Epithelial cell of esophagus (primary cell): ENCODE results near the gene PDIK1L.
A peak's percentile ranks its signal among the peaks of the same experiment; 100 is the strongest.

ENCODE experiments used
- DNase-seq: peaks from one replicate; pipeline ENCODE4 v3.0.0; 2010; ENCODE audit warnings: low read depth
- H3K4me3 ChIP-seq: 2 replicates; pipeline ENCODE4 v1.5.1; 2011; ENCODE audit warnings: mild to moderate bottlenecking, low read length, control low read depth
- TF ChIP-seq, protein P1 (sequence below): IDR thresholded peaks from 2 replicates; pipeline ENCODE4 v1.5.1; 2011; ENCODE audit warnings: low read depth, mild to moderate bottlenecking, low read length, control low read depth, inconsistent platforms; ENCODE audit not compliant: insufficient read depth; ENCODE audit errors: missing control alignments

Gene PDIK1L

GRCh38 chr1:26070296-26070962, 41.2 kb upstream of the PDIK1L start:
- no peak overlapping the region for H3K4me3 ChIP-seq
- TF ChIP-seq, protein P1, sequence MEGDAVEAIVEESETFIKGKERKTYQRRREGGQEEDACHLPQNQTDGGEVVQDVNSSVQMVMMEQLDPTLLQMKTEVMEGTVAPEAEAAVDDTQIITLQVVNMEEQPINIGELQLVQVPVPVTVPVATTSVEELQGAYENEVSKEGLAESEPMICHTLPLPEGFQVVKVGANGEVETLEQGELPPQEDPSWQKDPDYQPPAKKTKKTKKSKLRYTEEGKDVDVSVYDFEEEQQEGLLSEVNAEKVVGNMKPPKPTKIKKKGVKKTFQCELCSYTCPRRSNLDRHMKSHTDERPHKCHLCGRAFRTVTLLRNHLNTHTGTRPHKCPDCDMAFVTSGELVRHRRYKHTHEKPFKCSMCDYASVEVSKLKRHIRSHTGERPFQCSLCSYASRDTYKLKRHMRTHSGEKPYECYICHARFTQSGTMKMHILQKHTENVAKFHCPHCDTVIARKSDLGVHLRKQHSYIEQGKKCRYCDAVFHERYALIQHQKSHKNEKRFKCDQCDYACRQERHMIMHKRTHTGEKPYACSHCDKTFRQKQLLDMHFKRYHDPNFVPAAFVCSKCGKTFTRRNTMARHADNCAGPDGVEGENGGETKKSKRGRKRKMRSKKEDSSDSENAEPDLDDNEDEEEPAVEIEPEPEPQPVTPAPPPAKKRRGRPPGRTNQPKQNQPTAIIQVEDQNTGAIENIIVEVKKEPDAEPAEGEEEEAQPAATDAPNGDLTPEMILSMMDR = no peak
- no peak for DNase-seq

DNA sequence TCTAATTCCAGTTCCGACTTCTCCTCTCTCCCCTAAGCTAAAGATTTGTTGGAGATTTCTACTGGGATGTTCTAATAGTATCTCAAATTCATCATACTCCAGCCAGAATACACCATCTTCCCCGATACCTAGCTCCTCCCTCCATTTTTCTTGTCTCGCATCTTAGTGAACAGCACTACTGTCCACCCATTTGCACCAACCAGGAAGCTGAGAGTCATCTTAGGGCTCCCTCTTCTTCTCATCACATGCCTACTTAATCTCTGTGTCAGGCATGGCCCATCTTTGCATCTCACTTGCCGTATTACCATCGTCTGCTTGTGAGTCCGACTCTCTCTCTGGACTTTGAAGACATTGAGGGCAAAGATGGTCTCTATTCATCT, 40.7 kb upstream of the PDIK1L start:
- H3K4me3 ChIP-seq = no peak overlapping the region
- DNase-seq = no peak
- TF ChIP-seq, protein P1 = no peak

- no peak for DNase-seq
- TF ChIP-seq, protein P1 = no peak
- H3K4me3 ChIP-seq = no peak overlapping the region
These were observed 39.3 kb upstream of the PDIK1L start for GRCh38 chr1:26072305-26072704.

- no peak for DNase-seq
- TF ChIP-seq, protein P1 = no peak
- no peak overlapping the region for H3K4me3 ChIP-seq
These were observed 36.0 kb upstream of the PDIK1L start for GRCh38 chr1:26075421-26076144.

DNA sequence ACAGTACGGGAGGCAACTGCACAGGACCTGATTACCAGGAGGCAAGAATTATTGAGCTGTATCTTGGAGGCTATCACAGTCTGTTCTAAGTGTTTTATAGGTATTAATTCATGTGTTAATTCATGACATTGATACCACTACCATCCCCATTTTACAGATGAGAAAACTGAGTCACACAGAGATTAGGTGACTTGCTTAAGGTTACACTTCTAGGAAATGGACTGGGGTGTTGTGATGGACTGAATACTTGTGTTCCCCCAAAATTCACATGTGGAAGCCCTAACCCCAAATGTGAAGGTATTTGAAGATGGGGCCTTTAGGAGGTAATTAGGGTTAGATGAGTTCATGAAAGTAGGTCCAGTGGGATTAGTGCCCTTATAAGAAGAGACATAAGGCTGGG, 34.1 kb upstream of the PDIK1L start:
- H3K4me3 ChIP-seq = no peak overlapping the region
- DNase-seq = no peak
- TF ChIP-seq, protein P1 = no peak

DNA sequence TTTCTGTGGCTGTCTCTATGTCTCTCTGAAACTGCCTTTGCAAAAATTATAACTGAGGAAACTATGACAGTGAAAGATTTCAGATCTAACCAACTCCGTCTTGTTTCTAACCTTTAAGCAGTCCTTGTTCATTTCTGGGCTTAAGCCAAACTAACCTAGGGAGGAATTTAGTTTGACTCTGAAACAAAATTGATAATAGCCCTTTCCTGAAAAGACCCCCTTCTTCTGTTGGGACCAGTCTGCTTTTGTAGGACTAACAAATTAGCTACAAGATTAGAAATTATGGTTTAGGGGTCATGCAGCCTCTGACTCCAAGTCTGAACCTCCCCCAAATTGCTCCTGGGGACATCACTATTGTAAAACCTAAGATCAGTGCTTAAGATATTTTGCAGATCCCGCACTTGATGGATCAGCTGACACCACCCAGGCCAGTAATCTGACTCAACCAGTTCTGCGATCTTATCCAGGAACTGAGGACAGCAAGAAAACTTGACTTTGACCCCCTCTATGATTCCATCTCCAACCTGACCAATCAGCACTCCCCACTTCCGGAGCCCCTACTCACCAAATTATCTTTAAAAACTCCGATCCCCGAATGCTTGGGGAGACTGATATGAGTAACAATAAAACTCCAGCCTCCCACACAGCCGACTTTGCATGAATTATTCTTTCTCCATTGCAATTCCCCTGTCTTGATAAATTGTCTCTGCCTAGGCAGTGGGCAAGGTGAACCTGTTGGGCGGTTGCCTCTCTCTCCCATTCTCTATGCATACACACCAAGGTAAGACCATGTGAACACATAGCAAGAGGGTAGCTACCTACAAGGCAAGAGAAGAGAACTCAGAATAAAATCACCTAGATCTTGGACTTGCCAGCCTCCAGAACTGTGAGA, 33.1 kb upstream of the PDIK1L start:
- H3K4me3 ChIP-seq = no peak overlapping the region
- TF ChIP-seq, protein P1 = no peak
- DNase-seq = peak; percentile 49
